Activated CD4-positive, alpha-beta T cell treated with anti-CD3 and anti-CD28 coated beads, Interleukin-2, amount 10 ng/mL, durations not matched to agents 7 days and 5 days (primary cell): ENCODE data around the gene VSIR. TPM values are rescaled to one million over a fixed set of nuclear protein-coding genes. Genes with fewer than 3 reads are reported as not detected.
A peak's percentile ranks its signal among the peaks of the same experiment; 100 is the strongest.

Source experiments
- CTCF ChIA-PET: fragments of 350-600 bp; sonication (Branson Sonifier 250); formaldehyde crosslinking; loops from one replicate; lab custom pipeline; 2021; ENCODE audit warnings: antibody characterized with exemption; lab: Charles Lee
- POLR2A ChIA-PET: fragments of 350-600 bp; sonication (Branson Sonifier 250); formaldehyde crosslinking; loops from one replicate; lab custom pipeline; 2021; ENCODE audit warnings: antibody characterized with exemption; lab: Charles Lee
- DNase-seq: peaks from one replicate; pipeline ENCODE4 v3.0.0-alpha.2; 2020
- H3K27ac Mint-ChIP-seq: one replicate; pipeline ENCODE4 v1.8.0; 2021; ENCODE audit warnings: mild to moderate bottlenecking, moderate library complexity, mixed read lengths
- H3K27me3 Mint-ChIP-seq: one replicate; pipeline ENCODE4 v1.8.0; 2021; ENCODE audit warnings: mixed read lengths
- H3K36me3 Mint-ChIP-seq: one replicate; pipeline ENCODE4 v1.8.0; 2021; ENCODE audit warnings: low read depth, mixed read lengths
- H3K4me1 Mint-ChIP-seq: one replicate; pipeline ENCODE4 v1.8.0; 2021; ENCODE audit warnings: mixed read lengths
- H3K4me3 Mint-ChIP-seq: one replicate; pipeline ENCODE4 v1.8.0; 2021; ENCODE audit warnings: mild to moderate bottlenecking, moderate library complexity, mixed read lengths
- H3K9me3 Mint-ChIP-seq: one replicate; pipeline ENCODE4 v1.8.0; 2021; ENCODE audit warnings: mixed read lengths
- total RNA-seq, 2 experiments: library from RNA; stranded (reverse); gene quantifications; one replicate each; pipeline ENCODE4 v1.2.3, GENCODE V29; 2021

Gene VSIR
- total RNA-seq, 2 experiments from 2014 or later = 120 to 148 TPM

DNA sequence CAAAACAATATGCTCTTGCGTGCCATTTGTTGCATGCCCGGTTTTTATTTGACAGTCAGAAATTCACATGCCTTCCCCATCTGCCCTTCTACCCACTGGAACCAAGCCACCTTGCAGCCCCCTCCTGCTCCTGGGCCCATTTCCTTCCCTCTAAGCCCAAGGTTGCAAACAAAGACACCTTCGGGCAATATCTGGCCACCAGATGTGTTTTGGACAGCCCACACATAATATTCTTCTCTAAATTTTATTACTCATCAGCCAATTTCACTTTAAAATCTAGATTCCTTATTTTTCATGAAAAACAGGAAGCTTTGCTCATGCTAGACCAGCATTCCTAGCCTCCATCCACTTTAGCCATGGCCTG is 35.5 kb downstream of the VSIR start:
- ChIA-PET POLR2A (interaction anchor here (1.7 kb wide), 1 partner anchor 20 kb away, joined by 6 read pairs; no protein-coding TSS in a partner anchor), CTCF (interaction anchor here (0.9 to 5.0 kb wide), 6 partner anchors 8 to 35 kb away, joined by 3 to 27 read pairs (median 12); partner anchors contain the start of genes C10orf105 and VSIR)
- H3K27me3 Mint-ChIP-seq = no peaks in the 10 kb centered on the region
- H3K4me3 Mint-ChIP-seq = no peak overlapping the region
- peaks cover 3% of the 10 kb centered on the region for H3K9me3 Mint-ChIP-seq
- H3K27ac Mint-ChIP-seq = peak overlapping the region; percentile 89
- H3K4me1 Mint-ChIP-seq = peaks cover 97% of the 10 kb centered on the region
- peaks cover 15% of the 10 kb centered on the region for H3K36me3 Mint-ChIP-seq
- no peak for DNase-seq

GRCh38 chr10:71737001-71737833 is 36.1 kb downstream of the VSIR start:
- peaks cover 3% of the 10 kb centered on the region for H3K9me3 Mint-ChIP-seq
- no peaks in the 10 kb centered on the region for H3K27me3 Mint-ChIP-seq
- peaks cover 12% of the 10 kb centered on the region for H3K36me3 Mint-ChIP-seq
- peaks cover 97% of the 10 kb centered on the region for H3K4me1 Mint-ChIP-seq
- peak overlapping the region; percentile 89 for H3K27ac Mint-ChIP-seq
- POLR2A ChIA-PET = interaction anchor here (1.7 kb wide), 1 partner anchor 20 kb away, joined by 6 read pairs; no protein-coding TSS in a partner anchor
- CTCF ChIA-PET = interaction anchor here (0.9 to 5.0 kb wide), 7 partner anchors 8 to 41 kb away, joined by 3 to 27 read pairs (median 5); partner anchors contain the start of genes C10orf105 and VSIR
- H3K4me3 Mint-ChIP-seq = no peak overlapping the region
- no peak for DNase-seq

DNA sequence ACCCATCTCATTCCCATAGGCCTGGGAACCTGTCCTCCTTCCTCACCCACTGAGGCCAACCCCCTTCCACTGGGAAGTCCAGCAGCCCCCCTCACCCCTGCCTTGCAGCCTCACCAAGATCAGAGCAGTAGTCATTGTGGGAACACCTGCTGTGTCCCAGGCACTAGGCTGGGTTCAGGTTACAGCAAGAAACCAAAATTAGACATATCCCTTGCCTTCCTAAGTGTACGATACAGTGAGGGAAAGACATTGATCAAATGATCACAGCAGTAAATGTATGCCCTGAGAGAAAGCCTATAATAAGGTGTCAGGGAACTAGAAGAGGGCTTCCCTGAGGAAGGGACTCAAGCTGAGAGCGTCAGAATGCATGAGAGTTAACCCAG is 36.8 kb downstream of the VSIR start:
- POLR2A ChIA-PET = interaction anchor here (1.1 to 1.7 kb wide), 2 partner anchors 21 to 33 kb away, joined by 3 to 6 read pairs; no protein-coding TSS in a partner anchor

DNA sequence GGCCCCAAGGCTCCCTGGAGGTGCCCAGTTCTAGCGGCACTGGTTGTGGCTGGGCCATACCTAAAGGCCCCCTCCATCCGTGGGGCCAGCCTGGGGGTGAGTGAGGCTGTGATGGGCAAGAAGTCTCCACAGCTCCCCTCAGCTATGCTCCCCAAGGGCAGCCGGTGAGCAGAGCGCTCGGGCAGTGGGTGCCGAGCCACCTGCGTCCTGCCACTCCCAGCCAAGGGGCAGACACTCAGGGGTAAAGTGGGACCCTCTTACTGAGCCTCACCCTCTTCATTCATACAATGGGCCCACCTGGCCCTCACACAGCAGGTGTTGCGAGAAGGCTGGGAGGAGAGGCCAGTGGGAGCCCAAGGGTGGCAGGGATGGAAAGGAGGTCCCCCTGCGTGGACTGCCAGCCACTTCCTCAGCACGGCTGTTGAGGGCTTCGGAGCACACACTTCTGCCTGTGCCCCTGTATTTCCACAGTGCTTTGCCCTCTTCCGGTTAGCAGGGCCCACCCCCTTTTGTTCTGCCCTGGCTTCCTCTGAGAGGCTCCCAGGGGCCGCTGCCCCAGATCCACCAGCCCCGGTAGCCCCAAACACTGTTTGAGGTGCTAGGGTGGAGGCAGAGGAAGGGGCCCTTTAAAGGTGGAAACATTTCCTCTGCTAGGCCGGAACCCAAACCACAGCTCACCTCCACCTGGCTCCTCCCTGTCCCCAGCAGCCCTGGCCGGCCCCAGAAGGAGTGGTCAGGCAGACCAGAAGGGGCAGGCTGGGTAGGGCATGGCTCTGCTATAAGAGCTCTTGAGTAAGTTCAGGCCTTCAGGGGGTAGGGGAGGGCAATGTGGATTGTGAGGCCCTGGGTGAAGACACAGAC is 37.4 kb downstream of the VSIR start:
- peaks cover 3% of the 10 kb centered on the region for H3K9me3 Mint-ChIP-seq
- ChIA-PET CTCF (interaction anchor here (0.6 to 5.0 kb wide), 11 partner anchors 10 to 334 kb away, joined by 3 to 27 read pairs (median 3); partner anchors contain the start of genes C10orf105 and VSIR), POLR2A (interaction anchor here (0.7 to 1.7 kb wide), 3 partner anchors 10 to 33 kb away, joined by 3 to 6 read pairs (median 3); no protein-coding TSS in a partner anchor)
- H3K4me3 Mint-ChIP-seq = peak overlapping the region; percentile 48
- peak; percentile 72 for DNase-seq
- H3K36me3 Mint-ChIP-seq = peaks cover 12% of the 10 kb centered on the region
- peaks cover 97% of the 10 kb centered on the region for H3K4me1 Mint-ChIP-seq
- no peaks in the 10 kb centered on the region for H3K27me3 Mint-ChIP-seq
- peak overlapping the region; percentile 89 for H3K27ac Mint-ChIP-seq

More for the DNA sequence above, 36.8 kb downstream of the VSIR start:
- peak overlapping the region; percentile 48 for H3K4me3 Mint-ChIP-seq
- DNase-seq = no peak
- peak overlapping the region; percentile 89 for H3K27ac Mint-ChIP-seq
- no peaks in the 10 kb centered on the region for H3K27me3 Mint-ChIP-seq
- CTCF ChIA-PET = interaction anchor here (1.0 to 5.0 kb wide), 9 partner anchors 9 to 40 kb away, joined by 3 to 27 read pairs (median 4); partner anchors contain the start of genes C10orf105 and VSIR
- peaks cover 3% of the 10 kb centered on the region for H3K9me3 Mint-ChIP-seq
- H3K4me1 Mint-ChIP-seq = peaks cover 97% of the 10 kb centered on the region
- peaks cover 12% of the 10 kb centered on the region for H3K36me3 Mint-ChIP-seq

DNA sequence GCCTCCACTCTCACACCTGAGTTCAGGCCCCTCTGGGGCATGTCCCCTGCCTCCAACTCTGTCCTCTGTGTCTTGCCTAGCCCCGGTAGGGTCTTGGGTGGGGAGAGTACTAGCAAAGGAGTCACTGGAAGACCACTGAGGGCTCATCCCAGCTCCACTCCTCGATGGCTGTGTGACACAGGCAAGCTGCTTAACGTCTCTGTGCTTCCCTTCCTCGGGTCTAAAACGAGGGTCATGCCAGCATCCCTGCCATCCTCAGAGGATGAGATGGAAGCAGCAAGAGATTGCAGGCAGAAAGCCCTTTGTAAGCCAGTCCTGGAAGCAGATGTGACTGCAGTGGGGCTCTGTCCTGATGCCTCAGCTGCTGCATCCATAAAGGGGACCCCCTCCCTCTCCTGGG is 38.5 kb downstream of the VSIR start:
- peaks cover 92% of the 10 kb centered on the region for H3K4me1 Mint-ChIP-seq
- ChIA-PET POLR2A (no interaction called here), CTCF (interaction anchor here (1.1 to 5.0 kb wide), 4 partner anchors 10 to 38 kb away, joined by 3 to 27 read pairs (median 21); partner anchors contain the start of gene VSIR)
- peak overlapping the region; percentile 89 for H3K27ac Mint-ChIP-seq
- H3K27me3 Mint-ChIP-seq = no peaks in the 10 kb centered on the region
- peaks cover 3% of the 10 kb centered on the region for H3K9me3 Mint-ChIP-seq
- peaks cover 12% of the 10 kb centered on the region for H3K36me3 Mint-ChIP-seq
- DNase-seq = no peak
- H3K4me3 Mint-ChIP-seq = no peak overlapping the region

- Mint-ChIP-seq H3K36me3 (peaks cover 10% of the 10 kb centered on the region), H3K4me1 (peaks cover 93% of the 10 kb centered on the region), H3K4me3 (no peak overlapping the region), H3K9me3 (peaks cover 3% of the 10 kb centered on the region), H3K27ac (no peak overlapping the region), H3K27me3 (no peaks in the 10 kb centered on the region)
- ChIA-PET CTCF (interaction anchor here (1.1 to 6.0 kb wide), 7 partner anchors 10 to 42 kb away, joined by 3 to 39 read pairs (median 4); no protein-coding TSS in a partner anchor), POLR2A (no interaction called here)
- DNase-seq = no peak
These were observed 41.5 kb downstream of the VSIR start for GRCh38 chr10:71731791-71732190.

- Mint-ChIP-seq H3K27ac (peak overlapping the region; percentile 98), H3K9me3 (peaks cover 3% of the 10 kb centered on the region), H3K27me3 (no peaks in the 10 kb centered on the region), H3K4me1 (peaks cover 92% of the 10 kb centered on the region), H3K36me3 (peaks cover 10% of the 10 kb centered on the region), H3K4me3 (no peak overlapping the region)
- DNase-seq = no peak
- POLR2A ChIA-PET = no interaction called here
- CTCF ChIA-PET = interaction anchor here (1.3 to 6.0 kb wide), 6 partner anchors 8 to 21 kb away, joined by 3 to 39 read pairs (median 6); no protein-coding TSS in a partner anchor
These were observed 44.1 kb downstream of the VSIR start for GRCh38 chr10:71729161-71729636.

DNA sequence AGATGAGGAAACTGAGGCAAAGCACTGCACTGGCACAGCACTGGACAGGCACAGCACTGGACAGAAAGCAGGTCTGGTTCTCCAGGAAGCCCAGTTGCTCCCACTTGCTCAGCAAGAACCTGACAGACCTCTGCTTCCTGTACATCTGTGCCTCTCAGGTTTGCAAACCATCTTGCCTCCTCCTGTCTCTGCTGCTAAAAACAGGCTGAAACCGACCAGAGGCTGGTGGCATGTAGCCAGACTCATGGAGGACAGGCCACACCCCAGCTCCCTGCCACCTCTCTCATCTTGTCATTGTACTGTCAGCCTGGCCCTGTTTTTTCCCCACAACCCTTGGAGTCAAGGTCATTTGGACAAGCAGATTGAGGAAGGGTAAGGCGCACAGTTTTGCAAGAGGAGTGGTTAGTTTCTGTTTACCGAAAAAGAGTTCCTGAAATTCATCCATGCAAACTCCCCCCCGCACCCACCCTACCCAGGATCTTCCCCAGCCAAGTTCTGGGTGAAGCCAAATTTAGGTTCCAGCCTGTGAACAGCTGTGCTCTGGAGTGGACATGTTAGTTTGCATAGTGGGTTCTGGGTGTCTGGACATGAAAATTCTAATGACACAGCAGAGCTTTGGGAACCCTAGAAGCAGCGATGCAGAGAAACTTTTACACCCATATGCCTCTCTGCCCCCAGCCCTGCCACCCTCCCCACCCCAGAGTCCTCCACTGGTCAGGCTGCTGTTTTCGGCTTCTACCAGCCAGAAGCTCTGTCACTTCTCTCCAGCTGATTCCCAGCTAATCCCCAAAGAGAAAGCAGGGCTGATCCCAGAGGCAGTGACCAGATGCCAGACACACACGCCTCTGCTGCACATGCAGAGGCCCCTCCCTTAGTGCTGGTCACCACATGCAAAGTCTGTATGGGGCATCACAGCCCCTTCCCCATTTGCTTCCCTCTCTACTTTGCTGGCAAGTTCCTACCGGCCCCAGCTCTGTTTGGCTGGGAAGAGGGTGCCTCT is 45.3 kb downstream of the VSIR start:
- peaks cover 89% of the 10 kb centered on the region for H3K4me1 Mint-ChIP-seq
- CTCF ChIA-PET = interaction anchor here (0.9 to 6.0 kb wide), 14 partner anchors 9 to 46 kb away, joined by 3 to 40 read pairs (median 4); partner anchors contain the start of gene VSIR
- H3K27ac Mint-ChIP-seq = peak overlapping the region; percentile 98
- peak overlapping the region; percentile 55 for H3K4me3 Mint-ChIP-seq
- H3K9me3 Mint-ChIP-seq = no peaks in the 10 kb centered on the region
- peak; percentile 80 for DNase-seq
- H3K36me3 Mint-ChIP-seq = peaks cover 4% of the 10 kb centered on the region
- POLR2A ChIA-PET = interaction anchor here (1.0 kb wide), 1 partner anchor 21 kb away, joined by 5 read pairs; no protein-coding TSS in a partner anchor
- H3K27me3 Mint-ChIP-seq = no peaks in the 10 kb centered on the region

DNA sequence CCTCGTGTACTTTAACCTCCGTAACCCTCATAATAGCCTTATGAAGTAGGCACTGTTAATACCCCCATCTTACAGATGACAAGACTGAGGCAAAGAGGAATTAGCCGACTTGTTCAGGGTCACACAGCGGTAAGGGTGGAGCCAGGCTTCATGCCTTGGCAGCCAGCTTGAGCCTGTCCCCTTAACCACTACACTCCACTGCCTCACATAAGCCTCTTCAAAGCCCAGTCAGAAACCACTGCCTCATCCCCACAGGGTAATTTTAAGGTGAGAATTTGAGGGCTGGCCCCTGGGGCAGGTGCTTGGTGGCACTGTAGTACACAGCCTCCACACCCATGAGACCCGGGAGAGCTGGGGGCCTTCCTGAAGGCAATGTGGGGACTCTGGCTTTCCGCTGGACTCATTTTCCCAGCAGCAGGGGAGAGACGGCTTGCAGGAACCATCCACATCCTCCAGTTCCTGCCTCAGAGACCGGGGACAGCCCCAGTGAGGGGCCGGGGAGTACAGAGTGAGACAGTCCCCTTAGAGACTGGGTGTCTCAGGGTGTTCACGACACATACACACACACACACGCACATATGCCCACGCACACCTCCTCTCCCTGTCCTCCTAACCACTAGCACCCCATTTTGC is 46.1 kb downstream of the VSIR start:
- peak overlapping the region; percentile 98 for H3K27ac Mint-ChIP-seq
- CTCF ChIA-PET = interaction anchor here (0.9 to 3.8 kb wide), 9 partner anchors 10 to 47 kb away, joined by 3 to 40 read pairs (median 4); partner anchors contain the start of gene VSIR
- H3K4me1 Mint-ChIP-seq = peaks cover 87% of the 10 kb centered on the region
- no peaks in the 10 kb centered on the region for H3K9me3 Mint-ChIP-seq
- H3K36me3 Mint-ChIP-seq = peaks cover 2% of the 10 kb centered on the region
- H3K27me3 Mint-ChIP-seq = no peaks in the 10 kb centered on the region
- POLR2A ChIA-PET = interaction anchor here (0.8 to 1.2 kb wide), 3 partner anchors 21 to 47 kb away, joined by 3 to 6 read pairs (median 5); no protein-coding TSS in a partner anchor
- DNase-seq = peak; percentile 71
- peak overlapping the region; percentile 55 for H3K4me3 Mint-ChIP-seq

- POLR2A ChIA-PET = interaction anchor here (0.8 to 1.2 kb wide), 2 partner anchors 46 to 47 kb away, joined by 3 to 6 read pairs; no protein-coding TSS in a partner anchor
- H3K27me3 Mint-ChIP-seq = no peaks in the 10 kb centered on the region
- H3K4me3 Mint-ChIP-seq = peak overlapping the region; percentile 55
- CTCF ChIA-PET = interaction anchor here (0.9 to 3.8 kb wide), 8 partner anchors 10 to 46 kb away, joined by 3 to 40 read pairs (median 8); no protein-coding TSS in a partner anchor
- H3K27ac Mint-ChIP-seq = peak overlapping the region; percentile 98
- H3K9me3 Mint-ChIP-seq = no peaks in the 10 kb centered on the region
- peaks cover 2% of the 10 kb centered on the region for H3K36me3 Mint-ChIP-seq
- DNase-seq = peak; percentile 68
- H3K4me1 Mint-ChIP-seq = peaks cover 81% of the 10 kb centered on the region
These were observed 46.7 kb downstream of the VSIR start for GRCh38 chr10:71726580-71727104.
